ENCODE measurements around the gene HCLS1.
"Not testable (repeated sequence)": the region's sequence is repeated elsewhere in the genome, so short reads cannot be mapped to it uniquely, and the experiment has no call there.

Gene HCLS1, protein sequence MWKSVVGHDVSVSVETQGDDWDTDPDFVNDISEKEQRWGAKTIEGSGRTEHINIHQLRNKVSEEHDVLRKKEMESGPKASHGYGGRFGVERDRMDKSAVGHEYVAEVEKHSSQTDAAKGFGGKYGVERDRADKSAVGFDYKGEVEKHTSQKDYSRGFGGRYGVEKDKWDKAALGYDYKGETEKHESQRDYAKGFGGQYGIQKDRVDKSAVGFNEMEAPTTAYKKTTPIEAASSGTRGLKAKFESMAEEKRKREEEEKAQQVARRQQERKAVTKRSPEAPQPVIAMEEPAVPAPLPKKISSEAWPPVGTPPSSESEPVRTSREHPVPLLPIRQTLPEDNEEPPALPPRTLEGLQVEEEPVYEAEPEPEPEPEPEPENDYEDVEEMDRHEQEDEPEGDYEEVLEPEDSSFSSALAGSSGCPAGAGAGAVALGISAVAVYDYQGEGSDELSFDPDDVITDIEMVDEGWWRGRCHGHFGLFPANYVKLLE

DNA sequence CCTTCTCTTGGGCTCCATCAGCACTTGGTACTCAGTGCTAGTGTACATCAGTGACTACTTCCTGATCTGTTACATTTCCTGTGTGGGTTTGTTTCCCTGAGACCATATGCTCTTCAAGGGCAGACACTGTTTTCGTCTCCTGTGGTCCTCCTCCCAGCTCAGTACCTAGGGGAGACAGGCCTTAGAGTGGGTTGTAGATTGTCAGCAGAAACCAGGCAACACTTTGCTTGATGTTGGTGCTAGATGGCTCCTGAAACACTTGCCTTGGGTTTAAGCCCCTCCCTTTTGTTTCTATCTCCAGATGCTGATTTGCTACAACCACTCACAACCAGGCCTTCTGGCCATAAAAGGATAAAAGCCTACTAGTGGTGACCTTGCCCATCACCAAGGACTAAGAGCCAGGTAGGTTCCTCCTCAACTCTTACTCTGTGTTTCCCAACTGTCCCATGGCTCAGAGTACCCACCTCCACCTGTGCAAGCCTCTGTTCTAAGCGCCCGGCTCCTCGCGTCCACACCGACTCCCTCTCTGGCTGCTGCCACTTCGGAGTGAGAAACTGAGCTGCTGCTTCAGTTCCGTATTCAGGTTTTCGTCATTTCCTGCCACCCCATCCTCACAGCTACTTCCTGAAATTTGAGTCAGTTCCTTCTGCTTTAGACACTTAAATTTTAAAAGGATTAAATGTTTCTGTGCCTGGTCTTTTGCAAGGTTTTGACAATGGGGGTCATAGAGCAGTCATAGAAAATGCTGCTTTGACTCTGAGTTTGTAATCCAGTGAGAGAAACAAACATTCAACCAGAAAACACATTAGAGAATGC is at the start of gene HCLS1:
HCLS1 (minus strand) TSS at position 548 of the 816 bp plus-strand sequence. CDS start 2,556 bp downstream, outside the sequence.
- DNase-seq = peak; percentile 86

DNA sequence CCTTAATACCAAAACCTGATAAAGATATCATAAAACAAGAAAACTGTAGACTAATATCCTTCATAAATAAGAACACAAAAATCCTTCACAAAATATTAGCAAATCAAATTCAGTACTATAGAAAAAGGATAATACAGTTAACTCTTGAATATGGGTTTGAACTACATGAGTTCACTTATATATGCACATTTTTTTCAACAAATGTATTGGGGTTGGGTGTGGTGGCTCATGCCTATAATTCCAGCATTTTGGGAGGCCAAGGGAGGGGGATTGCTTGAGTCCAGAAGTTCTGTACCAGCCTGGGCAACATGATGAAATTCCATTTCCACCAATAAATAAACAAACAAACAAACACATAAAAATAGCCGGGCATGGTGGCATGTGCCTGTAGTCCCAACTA is 49.6 kb upstream of the HCLS1 start:
- no peak for DNase-seq

DNA sequence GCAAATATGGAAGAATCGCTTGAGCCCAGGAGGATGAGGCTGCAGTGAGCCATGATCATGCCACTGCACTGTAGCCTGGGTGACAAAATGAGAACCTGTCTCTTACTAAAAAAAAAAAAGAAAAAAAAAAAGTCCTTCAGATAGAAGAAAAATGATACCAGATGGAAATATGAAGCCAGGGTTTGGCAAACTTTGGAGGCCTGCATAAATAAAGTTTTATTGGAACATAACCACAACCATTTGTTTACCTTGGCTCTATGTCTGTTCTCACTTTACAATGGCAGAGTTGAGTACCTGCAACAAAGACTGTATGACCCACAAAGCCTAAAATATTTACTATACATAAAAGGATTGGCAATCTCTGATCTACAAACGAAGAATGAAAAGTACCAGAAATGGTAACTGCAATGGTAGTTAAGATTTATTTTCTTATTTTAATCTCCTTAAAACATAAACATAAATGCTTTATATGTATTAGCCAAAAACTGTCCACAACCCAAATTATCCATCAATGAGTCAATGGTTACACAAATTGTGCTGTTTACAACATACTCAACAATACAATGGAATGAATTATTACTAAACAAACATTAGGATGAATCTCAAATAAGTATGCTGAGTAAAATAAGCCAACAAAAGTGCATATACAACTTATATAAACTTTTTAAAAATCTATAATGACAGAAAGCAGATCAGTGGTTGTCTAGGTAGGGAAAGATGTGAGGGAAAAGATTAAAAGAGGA is 47.0 kb upstream of the HCLS1 start:
- no peak for DNase-seq

DNA sequence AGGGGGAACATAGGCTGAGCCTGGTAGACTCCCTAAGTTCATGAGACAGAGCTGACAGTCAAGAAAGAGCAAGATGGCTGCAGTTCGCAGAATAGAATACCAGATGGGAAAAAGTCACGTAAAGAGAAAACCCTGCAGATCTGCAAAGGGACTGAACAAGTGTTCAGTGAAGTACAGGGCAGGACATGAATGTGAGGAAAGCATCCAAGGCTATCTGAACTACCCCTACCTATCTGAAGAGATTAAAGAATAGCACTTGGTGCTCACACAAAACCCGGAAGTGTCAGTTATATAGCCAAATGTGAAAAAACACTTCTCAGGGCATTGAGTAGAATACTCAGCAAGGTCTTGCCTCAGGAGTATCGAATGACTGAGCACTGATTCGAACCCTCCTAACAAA is 44.8 kb upstream of the HCLS1 start:
- no peak for DNase-seq

DNA sequence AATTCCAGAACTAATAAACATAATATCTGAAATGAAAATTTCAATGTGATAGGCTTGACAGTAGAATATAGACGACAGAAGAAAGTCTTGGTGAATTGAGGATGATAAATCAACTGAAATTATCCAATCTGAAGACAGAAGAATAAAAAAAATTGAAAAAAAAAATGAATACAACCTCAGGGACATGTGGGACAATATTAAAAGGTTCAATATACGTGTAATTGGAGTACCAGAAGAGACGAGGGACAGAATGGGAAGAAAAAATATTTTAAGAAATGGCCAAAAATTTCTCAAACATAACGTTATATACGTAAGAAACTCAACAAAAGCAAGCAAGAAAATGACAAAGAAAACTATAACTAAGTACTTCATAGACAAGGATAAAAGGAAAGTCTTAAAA is 43.3 kb upstream of the HCLS1 start:
- no peak for DNase-seq

DNA sequence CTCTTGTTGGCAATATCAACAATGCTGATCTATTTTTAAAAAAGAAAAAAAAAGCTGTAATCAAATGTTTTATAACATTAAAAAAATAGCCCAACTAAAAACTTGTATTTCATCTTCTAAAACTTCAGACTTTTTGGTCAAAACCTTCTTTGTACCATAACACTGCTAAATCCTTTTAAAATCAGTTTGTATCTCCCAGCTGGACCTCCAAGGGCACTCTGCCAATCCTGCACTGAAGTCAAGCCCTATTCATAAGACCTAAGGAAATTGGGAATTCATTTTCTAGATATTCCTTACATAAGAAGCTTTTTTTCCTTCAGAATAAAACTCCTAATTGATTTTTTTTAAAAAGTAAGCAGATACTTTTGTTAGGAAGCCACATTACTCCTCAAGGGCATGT is 38.2 kb upstream of the HCLS1 start:
- DNase-seq = no peak

DNA sequence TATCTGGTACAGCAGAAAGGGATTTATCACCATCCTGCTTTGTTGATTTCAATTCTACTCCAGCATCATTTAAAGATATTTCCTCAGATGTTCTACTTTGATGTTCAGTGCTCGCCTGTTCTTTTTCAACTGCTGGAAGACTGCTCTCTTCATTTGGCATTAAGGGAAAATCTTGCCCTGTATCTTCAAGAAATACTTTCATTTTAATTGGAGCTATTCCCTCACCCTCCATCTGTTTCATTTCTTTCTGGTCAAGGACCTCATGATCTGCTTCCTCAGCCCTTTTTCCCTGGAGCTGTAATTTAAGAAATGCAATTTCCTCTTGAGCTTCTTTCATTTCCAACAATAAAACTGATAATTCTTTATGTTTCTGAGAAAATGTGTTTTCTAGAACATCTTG is 37.8 kb upstream of the HCLS1 start:
- no peak for DNase-seq

DNA sequence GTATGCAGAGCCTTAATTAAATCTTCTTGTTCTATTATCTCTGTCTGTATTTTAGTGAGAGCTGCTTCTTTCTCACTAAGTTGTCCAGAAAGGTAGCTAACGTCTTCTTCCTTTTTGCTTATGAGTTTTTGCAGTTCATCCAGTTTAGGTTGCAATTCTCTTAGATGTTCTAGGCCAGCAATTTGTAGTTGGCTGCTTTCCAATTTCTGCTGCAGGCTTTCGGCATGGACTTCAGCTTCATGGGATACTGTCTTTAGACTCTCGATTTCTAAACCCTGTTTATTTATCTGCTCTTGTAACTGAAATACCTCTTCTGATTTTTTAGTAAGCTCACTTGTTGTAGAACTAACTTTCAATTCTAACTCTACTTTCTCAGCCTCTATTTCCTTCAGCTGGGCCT is 35.5 kb upstream of the HCLS1 start:
- DNase-seq = no peak

DNA sequence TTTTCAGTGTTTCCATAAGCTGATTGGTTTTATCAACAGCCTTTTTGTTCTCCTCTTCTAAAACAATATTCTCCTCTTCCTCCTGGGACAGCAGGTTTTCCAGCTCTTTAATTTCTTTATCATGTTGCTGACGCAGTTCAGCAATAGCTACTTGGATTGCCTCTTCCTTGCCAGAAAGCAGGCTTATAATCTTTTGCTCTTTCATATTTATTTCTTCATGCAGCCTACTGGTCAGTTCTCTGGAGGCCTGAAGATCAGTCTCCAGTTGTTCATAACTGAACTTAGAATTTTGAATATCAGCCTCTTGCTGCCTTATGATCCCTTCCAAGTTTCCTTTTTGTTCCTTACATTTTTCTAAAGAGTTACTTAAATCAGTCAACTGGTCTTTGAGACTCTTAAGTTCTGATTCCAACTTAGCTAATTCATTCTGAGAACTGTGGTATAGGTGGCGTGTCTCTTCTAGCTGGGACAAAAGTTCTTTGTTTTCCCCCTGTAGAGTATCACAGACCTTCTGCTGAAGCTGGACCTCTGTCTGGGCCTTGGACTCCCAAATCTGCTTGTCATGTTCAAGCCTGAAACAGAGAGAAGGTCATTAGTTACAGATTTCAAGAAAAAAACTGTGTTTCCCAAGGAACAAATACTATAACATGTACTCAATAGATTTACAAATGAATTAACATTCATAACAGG is 31.5 kb upstream of the HCLS1 start:
- DNase-seq = no peak

DNA sequence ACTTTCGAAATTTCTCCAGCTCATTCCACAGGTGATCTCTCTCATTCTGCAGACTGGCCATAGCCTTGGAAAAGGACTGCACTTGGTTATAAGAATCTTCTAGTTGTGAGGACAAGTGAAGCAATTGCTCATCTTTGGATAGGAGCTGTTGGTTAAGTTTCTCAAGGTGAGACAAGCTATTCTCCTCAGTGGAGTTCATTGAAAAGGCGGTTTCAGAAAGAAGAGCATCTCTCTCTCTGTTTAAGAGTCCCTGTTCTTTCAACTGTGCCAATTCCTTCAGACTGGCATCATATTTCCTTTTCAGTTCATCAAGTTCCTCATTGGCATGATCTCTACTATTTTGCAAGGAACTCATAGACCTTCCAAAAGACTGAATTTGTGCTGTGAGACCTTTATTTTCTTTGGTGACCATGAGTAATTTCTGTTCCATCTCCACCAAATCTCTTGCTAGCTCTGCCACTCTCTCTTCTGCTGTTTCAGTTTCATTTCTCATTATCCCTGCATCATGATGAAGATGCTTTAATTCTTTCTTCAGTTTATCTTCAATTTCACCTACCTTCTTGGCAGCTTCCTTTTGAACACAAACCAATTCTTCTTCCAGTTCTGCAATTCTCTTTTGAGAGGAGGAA is 30.2 kb upstream of the HCLS1 start:
- DNase-seq = peak; percentile 61

DNA sequence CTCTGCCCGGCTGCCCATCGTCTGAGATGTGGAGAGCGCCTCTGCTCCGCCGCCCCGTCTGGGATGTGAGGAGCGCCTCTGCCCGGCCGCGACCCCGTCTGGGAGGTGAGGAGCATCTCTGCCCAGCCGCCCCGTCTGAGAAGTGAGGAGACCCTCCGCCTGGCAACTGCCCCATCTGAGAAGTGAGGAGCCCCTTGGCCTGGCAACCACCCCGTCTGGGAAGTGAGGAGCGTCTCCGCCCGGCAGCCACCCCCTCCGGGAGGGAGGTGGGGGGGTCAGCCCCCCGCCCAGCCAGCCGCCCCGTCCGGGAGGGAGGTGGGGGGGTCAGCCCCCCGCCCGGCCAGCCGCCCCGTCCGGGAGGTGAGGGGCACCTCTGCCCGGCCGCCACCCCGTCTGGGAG is 28.0 kb upstream of the HCLS1 start:
- DNase-seq = not testable (repeated sequence)

DNA sequence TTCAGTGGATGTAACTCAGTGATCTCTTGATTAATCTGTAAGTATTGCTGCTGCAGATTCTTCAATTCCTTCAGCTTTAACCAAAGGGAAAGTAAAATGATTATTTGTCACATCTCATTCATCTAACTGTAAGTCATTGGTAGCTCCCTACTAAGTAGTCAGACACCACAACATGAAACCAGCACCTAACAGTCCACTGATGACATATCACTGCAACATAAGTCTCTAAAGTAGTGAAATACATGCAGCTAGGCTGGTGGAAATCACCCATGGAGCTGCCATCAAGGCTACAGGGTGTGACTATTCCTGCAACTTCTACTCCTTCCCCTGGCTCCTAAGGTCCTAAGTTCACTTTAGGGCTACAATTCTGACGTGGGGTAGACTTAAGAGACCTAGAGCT is 21.1 kb upstream of the HCLS1 start:
- DNase-seq = peak; percentile 19

DNA sequence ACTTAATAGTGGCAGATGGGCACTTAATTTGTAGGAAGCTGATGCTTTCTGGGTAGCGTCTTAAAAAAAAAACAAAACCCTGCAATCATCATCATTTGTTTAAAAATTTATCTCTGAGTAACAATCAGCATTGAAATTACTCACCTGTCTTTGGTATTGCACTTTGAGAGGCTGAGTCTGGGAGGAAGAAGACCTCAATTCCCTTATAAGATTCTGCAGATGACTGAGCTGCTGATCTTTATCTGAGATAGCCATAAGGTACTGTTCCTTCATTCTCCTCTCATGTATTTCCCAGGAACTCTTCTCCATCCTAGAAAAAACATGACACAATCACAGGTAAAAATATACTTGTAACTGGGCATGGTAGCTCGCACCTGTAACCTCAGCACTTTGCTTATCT is 16.4 kb upstream of the HCLS1 start:
- DNase-seq = peak; percentile 30

DNA sequence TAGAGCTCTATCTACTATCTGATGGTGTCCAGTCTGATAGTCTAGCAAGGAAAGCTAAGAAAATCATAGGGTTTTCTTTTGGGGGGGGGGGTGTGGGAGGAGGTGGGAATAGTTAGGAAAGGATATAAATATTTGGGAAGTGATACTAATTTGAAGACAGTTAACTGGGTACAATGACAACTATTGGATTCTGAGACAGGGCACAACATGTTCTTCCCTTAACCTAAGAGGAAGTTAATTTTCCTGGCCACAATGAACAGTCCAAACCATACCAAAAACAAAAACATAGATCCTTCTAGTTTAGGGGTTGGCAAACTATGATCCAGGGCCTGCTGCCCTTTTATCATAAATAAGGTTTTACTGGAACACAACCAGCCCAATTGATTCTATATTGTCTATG is 10.0 kb upstream of the HCLS1 start:
- DNase-seq = no peak

DNA sequence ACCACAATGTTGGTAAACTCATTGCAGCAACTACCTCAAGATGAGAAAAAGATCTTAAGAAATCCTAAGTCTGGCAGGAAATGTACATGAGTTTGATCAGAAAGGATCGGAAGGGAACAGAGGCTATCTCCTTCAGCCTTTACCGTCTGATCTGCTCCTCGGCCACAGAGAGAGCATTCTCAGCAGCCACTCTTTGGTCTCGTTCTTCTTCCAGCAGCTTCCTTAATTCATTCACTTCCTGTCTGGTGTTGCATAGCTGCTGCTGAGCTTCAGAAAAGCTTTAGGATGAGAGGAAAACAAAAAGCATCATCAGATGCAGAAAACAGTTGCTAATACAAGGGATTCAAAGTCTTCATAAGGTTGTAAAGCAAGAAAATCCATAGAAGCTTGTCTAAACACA is 6.6 kb upstream of the HCLS1 start:
- DNase-seq = no peak

DNA sequence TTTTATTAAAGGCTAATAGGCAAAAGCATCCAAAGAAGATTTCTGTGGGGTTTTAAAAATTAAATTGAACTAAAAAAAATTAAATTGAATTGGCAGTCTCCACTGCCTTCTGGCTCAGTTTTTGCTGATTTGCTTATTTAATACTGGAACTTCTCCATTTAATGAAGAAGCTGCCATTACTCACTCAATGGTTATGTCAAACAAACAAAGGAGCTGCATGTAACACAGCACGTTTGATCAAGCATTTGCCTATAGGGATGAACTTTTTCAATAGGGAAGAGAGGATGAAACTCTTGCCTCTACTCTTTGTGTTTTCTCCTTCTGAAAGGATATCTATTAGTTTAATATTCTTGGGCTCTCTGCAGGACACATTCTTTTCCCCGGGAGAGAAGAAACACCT is 4.8 kb upstream of the HCLS1 start:
- DNase-seq = no peak

DNA sequence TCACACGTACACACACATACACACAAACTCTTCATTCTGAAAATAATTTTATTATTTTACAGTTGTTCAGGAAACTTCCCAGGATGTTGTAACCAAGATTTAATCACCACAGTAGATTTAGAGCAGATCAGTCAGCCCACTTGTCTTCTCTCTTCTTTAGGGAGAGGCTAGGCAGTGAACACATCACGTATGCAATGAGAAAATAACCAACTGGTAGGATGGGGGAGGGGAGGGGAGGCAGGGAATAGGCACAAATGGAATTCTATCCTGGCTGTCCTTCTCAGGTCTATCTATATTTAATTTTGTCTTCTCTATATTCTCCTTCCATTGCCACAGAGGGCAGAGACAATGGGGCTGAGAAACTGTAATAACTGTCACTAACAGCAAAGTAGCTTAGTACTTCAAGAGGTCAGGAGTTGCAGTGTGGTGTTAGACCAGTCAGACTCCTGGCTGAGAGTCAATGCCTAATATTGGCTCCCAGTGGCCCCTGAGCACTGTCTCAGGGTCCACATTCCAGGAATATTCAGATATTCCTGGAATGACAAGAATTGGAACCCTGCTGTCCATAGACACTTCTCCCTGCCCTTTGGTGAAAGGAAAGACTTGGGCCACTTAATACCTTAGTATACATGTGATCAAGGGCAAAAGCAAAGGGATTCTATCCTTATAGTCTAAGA is 2.6 kb upstream of the HCLS1 start:
- DNase-seq = no peak

DNA sequence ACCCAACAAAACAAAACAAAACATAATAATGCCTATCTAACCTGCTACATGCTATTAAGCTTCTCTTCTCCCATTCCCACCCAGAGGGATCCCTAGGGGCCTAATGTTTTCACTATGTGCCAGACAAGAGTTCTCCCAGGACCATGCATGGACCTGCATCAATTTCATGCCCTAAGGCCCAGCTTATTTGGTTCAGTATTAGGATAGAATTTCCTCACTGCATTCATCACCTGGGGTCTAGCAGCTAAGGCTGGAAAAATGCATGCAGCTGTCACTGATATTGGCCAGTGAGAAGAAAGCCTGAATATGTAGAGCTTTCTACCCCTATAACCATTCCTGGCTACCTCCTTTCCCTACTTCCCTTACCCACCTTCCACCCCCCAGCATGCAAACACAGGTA is 2.0 kb upstream of the HCLS1 start:
- no peak for DNase-seq

DNA sequence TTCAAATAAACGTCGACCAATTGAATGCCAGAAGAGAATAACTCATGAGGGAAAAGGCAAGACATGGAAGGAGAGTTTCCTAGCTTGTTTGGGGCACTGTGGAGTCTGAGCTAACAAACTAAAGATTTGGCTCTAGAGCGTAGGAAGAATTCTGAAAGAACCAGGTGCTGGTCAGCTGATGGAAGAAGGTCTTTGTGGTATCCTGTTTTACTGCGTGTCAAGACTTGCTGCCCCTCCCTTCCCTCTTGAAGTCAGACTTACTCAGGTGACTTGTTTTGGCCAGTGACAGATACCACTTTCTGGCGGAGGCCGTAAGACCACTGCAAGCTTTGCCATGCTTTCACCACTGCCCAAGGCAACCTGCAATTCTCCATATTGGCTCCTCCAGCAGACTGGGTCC is 673 bp upstream of the HCLS1 start:
- no peak for DNase-seq

DNA sequence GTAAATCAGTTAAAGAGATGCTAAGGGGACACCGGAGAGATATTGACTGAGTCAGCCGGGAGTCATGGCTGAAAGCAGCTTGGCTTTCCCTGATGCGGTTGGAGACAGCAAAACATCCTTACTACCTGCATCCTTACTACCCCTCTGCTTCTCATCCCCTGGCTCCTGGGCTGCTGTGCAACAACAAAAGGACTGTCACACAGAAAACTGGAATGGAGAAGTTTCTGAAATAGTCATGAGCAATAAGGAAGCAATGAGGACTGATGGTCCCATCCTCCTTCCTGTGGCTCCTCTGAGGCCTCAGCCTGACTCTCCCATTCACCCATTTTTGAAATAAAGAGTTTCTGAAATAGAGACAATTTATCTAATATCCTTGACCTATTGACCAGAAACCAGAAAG is 1.1 kb downstream of the HCLS1 start:
- no peak for DNase-seq

DNA sequence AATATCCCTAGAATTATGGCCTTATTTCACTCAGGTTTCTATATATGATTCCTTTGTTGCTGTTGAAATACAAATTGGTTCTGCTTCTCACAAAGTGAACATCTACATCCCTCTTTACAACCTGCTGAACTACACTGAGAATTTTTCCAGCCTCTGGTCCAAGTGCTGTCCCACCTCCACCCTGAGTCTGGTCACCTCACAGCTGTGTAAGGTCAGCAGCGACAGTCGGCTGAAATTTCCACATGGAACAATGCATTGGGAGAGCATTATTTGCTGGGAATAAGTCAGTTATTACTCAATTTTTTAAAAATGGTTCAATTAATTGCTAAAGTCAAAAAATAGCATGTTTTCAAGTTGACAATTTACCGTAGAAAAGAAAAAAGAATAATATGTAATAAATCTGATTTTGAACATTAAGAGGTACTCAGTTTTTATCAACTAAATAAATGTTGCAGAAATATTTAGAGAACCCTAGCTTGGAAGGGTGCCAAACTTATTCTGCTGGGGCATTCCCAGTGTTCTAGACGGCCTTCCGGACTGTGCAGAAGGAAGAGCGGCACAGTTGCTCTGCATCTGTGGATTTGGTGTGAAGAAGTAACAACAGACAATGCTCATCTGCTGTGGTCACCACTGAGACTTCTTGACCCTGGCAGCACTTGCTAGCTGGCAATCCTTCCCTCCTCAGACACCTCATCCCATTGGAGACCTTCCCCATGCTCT is 1.8 kb downstream of the HCLS1 start:
- DNase-seq = no peak

All from activated CD4-positive, alpha-beta T cell treated with anti-CD3 and anti-CD28 coated beads, Interleukin-10, Interleukin-2, amounts not matched to agents 100 ng/mL and 50 ng/mL, durations not matched to agents 16 hours and 8 hours (primary cell).